Endometrium (tissue), 2 donors: Measurements from ENCODE around the gene STAT3.
"Not testable (repeated sequence)": the region's sequence is repeated elsewhere in the genome, so short reads cannot be mapped to it uniquely, and the experiment has no call there.

Source experiments
- FAIRE-seq: peaks from 2 replicates; lab custom pipeline; 2012; peaks lifted over from hg19 to GRCh38; lab: Jason Lieb, UNC
- donor health status: control.
- donor health status: control.

The STAT3 gene

GRCh38 chr17:42388381-42389134 lies at the start of gene STAT3:
STAT3 (minus strand) TSS chr17:42388442; CDS start chr17:42348516, 39,926 bp downstream.
- peak; percentile 99 for FAIRE-seq

GRCh38 chr17:42436391-42436790 lies 48.1 kb upstream of the STAT3 start:
- no peak for FAIRE-seq

GRCh38 chr17:42431758-42432161 lies 43.5 kb upstream of the STAT3 start:
- FAIRE-seq, result no peak

DNA sequence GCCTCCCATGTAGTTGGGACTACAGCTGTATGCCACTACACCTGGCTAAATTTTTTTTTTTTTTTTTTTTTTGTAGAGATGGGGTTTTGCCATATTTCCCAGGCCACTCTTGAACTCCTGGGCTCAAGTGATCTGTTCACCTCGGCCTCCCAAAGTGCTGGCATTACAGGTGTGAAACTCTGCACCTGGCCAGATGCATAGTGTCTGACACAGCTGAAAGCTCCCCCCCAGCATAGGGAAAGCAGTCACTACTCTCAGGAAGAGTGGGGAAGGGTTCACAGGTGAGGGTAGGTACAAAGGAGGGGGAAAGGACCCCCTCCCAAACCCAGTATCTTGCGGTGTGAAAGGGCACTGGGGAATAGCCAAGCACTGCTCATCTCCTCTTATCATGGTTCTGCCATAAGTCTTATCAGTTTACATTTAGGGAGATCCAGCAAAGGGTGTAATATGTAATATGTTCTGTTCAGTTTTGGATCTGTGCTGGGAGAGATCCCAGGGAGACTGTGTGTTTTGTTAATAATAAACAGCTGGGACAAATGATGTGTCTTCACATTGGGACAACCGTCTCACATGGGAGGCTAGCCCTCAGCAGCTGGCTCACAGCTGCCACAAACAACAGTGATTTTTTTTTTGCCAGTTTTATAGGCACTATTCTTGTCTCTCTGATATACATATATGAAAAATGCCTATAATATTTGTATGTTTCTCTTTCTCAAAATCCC lies 41.6 kb upstream of the STAT3 start:
- no peak for FAIRE-seq

- no peak for FAIRE-seq
Measured at GRCh38 chr17:42428141-42428944, 40.1 kb upstream of the STAT3 start.

GRCh38 chr17:42424991-42425610 lies 36.9 kb upstream of the STAT3 start:
- no peak for FAIRE-seq

- FAIRE-seq, result no peak
Measured at GRCh38 chr17:42423766-42424165, 35.5 kb upstream of the STAT3 start.

- FAIRE-seq, result peak; percentile 73
Measured at GRCh38 chr17:42422958-42423712, 34.9 kb upstream of the STAT3 start, which contains the start of gene CAVIN1. CAVIN1 (minus strand) TSS chr17:42423256; CDS start chr17:42423097, 159 bp downstream.

- no peak for FAIRE-seq
Measured at GRCh38 chr17:42422412-42422957, 34.2 kb upstream of the STAT3 start.

GRCh38 chr17:42421507-42422338 lies 33.5 kb upstream of the STAT3 start:
- no peak for FAIRE-seq

DNA sequence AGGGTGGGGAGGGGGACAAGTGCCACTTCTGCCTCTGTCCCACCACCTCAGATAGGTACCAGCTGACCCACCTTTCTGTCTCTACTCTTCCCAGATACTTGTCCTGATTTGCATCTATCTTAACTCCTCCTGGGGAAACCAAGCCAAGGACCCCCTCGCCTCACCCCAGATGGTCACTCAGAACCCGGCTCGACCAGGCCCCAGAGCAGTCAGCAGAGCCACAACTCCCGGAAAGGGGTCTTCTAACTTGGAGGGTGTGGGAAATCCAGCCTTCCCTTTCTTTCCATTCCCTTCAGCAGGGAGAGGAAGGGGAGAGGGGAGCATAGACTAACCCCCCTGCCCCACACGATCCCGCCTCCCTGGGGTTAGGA lies 32.9 kb upstream of the STAT3 start:
- no peak for FAIRE-seq

DNA sequence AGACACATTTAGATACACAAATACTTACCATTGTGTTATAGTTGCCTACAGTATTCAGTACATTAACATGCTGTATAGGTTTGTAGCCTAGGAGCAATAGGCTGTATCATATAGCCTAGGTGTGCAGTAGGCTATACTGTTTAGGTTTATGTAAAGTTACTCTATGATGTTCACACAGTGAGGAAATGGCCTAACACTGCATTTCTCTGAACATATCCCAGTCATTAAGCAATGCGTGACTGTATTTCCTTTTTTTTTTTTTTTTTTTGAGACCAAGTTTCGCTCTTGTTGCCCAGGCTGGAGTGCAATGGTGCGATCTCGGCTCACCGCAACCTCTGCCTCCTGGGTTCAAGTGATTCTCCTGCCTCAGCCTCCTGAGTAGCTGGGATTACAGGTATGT lies 29.7 kb upstream of the STAT3 start:
- FAIRE-seq, result not testable (repeated sequence)

DNA sequence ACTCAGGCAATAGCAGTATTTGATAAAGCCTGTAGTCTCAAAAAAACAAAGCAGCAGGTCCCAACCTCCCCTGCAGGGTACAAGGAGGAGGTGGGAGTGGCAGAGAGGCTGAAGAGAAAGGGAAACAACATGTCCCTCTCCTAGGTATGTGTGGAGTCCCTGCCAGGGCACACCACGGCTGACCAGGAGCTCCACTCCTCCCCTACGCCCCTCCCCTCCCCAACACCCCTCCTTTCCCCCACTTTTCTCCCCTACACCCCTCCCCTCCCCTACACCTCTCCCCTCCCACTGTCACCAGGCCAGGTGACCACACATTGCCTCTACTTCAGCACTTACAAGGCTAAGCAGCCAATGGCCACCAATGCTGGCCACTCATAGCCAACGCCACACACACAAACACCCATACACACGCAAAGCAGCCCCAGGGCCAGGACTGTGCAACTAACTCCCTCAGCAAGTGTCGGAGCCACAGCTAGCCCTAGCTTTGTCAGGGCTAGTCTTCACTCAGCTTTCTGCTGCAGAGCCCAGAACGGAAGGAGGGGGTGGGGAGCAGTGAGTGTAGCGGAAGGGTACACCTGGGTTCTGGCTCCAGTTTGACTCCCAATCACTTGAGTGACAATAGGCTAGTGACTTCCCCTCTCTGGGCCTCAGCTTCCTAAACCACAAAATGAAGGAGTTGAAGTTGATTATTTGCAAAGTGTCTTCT lies 26.6 kb upstream of the STAT3 start:
- no peak for FAIRE-seq

- no peak for FAIRE-seq
Measured at GRCh38 chr17:42413464-42414040, 25.3 kb upstream of the STAT3 start.

GRCh38 chr17:42411905-42412679 lies 23.9 kb upstream of the STAT3 start:
- no peak for FAIRE-seq

DNA sequence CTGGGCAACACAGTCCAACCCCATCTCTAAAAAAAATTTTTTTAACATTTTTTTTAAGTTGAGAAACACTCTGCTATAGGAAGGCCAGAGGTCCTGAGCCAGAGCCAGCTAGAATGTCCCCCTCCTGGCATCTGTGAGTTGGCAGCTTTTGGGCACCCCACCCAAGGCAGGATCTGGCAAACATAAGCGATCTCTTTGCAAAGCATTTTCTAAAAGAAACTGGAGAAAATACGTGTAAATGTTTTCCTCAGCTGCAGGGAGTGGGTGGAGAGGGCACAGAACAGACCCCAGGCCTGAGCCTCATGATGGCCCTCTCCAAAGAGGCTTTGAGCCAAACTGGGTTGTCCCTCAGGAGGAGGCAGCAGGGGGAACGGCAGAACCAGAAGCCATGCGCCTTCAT lies 23.1 kb upstream of the STAT3 start:
- no peak for FAIRE-seq

DNA sequence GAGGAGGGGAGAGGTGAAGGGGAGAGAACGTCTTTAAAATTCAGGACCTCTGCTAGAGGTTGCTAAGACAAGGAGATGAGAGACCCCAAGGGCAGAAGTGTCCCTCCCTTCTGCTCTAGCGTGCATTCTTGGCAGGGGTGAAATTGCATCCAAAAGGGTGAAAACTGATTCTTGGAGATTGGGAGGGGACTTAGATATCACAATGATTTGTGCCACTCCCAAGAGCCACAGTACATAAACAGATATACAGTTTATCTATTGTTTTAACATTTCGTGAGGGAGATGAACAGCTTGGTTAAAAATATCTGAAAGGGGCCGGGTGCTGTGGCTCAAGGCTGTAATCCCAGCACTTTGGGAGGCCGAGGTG lies 22.1 kb upstream of the STAT3 start:
- FAIRE-seq, result no peak

DNA sequence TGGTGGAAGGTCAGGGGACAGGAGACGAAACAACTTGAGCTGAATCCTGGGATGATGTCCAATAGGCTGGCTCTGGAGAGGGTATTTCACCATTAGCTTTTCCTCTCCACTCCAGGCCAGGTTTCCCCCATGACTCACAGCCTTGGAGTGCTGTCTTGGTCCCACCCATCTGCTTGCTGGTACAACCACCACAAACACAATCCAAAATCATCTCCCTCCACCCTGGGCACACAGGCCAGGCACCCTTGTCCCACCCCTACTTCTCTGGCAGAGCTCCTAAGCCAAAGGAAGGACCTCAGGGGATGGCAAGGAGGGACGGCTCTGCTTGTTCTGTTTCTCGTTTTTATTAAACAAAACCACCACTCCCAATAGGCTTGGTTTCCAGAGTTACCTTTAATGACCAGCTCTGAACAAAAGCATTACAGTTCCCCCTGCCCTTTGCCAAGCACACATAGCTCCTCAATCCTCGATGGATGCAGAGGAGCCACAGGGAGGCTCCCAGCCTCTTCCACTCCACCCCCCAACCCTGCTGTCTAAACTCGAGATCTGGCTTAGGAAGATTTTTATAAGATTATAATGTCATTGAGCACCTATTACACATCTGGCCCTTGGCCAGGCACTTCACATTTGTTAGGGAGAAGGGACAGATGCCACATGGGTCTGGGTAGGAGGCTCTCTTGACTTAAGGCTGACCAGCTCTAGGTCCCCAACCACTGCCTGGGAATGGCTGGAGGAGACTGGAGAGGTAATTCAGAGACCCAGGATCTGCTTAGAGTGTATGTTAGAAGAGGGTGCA lies 21.5 kb upstream of the STAT3 start:
- FAIRE-seq, result no peak
